Activated T-helper 17 cell treated with anti-CD3 and anti-CD28 coated beads, Interleukin-2, amount 50 U/mL, for 72 hours (primary cell): ENCODE data around the gene BCAS1. TPM values are rescaled to one million over a fixed set of nuclear protein-coding genes. Genes with fewer than 3 reads are reported as not detected.
A peak's percentile ranks its signal among the peaks of the same experiment; 100 is the strongest.

Source experiments
- ATAC-seq: fragments of 150-1000 bp; cut with Tn5 transposase; replicated peaks from 2 replicates; pipeline ENCODE4 v1.10.0; 2021; ENCODE audit warnings: mild to moderate bottlenecking, moderate library complexity
- H3K27ac Mint-ChIP-seq: one replicate; pipeline ENCODE4 v1.8.0; 2022; ENCODE audit warnings: mixed read lengths
- H3K27me3 Mint-ChIP-seq: one replicate; pipeline ENCODE4 v1.8.0; 2022; ENCODE audit warnings: mixed read lengths
- H3K36me3 Mint-ChIP-seq: one replicate; pipeline ENCODE4 v1.8.0; 2022; ENCODE audit warnings: low read depth, mild to moderate bottlenecking, mixed read lengths
- H3K4me1 Mint-ChIP-seq: one replicate; pipeline ENCODE4 v1.8.0; 2022; ENCODE audit warnings: mixed read lengths
- H3K4me3 Mint-ChIP-seq: one replicate; pipeline ENCODE4 v1.8.0; 2022; ENCODE audit warnings: mild to moderate bottlenecking, mixed read lengths
- H3K9me3 Mint-ChIP-seq: one replicate; pipeline ENCODE4 v1.8.0; 2022; ENCODE audit warnings: mixed read lengths
- total RNA-seq, 2 donors: library from RNA; stranded (reverse); gene quantifications; one replicate each; pipeline ENCODE4 v1.2.3, GENCODE V29; 2022

Gene BCAS1
- total RNA-seq, 2 donors from 2014 or later = 0.11 TPM; not detected in 1

- H3K9me3 Mint-ChIP-seq = no peaks in the 10 kb centered on the region
- no peaks in the 10 kb centered on the region for H3K36me3 Mint-ChIP-seq
- no peaks in the 10 kb centered on the region for H3K4me1 Mint-ChIP-seq
- no peak overlapping the region for H3K4me3 Mint-ChIP-seq
- no peak for ATAC-seq
- no peak overlapping the region for H3K27ac Mint-ChIP-seq
- H3K27me3 Mint-ChIP-seq = no peaks in the 10 kb centered on the region
Observed at GRCh38 chr20:54059691-54060364, 10.6 kb downstream of the BCAS1 start.

DNA sequence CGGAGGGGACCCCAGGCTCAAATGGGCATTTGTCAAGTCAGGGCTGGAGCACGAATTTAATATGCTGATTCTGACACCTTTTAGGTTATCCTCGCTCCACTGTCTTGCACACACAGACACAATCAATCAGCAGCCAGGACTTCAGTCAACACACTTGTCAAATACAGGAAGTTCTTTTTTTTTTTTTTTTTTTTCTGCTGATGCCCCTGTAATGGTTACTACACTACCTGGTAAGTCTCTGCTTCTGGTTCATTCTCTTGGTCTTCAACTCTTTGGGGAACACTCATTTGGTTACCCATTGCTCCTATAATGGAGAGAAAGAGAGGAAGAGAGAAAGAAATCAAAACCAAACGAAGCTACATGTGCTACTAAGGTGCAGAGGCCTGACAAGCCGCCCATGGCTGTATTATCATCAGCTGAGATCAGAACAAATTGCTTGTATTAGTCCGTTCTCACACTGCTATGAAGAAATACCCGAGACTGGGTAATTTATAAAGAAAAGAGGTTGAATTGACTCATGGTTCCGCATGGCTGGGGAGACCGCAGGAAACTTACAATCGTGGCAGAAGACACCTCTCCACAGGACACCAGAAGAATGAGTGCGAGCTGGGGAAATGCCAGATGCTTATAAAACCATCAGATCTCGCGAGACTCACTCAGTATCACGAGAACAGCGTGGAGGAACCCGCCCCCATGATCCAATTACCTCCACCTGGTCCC lies 11.8 kb downstream of the BCAS1 start:
- Mint-ChIP-seq H3K4me1 (no peaks in the 10 kb centered on the region), H3K4me3 (no peak overlapping the region), H3K27me3 (no peaks in the 10 kb centered on the region), H3K27ac (no peak overlapping the region), H3K36me3 (no peaks in the 10 kb centered on the region), H3K9me3 (no peaks in the 10 kb centered on the region)
- no peak for ATAC-seq

DNA sequence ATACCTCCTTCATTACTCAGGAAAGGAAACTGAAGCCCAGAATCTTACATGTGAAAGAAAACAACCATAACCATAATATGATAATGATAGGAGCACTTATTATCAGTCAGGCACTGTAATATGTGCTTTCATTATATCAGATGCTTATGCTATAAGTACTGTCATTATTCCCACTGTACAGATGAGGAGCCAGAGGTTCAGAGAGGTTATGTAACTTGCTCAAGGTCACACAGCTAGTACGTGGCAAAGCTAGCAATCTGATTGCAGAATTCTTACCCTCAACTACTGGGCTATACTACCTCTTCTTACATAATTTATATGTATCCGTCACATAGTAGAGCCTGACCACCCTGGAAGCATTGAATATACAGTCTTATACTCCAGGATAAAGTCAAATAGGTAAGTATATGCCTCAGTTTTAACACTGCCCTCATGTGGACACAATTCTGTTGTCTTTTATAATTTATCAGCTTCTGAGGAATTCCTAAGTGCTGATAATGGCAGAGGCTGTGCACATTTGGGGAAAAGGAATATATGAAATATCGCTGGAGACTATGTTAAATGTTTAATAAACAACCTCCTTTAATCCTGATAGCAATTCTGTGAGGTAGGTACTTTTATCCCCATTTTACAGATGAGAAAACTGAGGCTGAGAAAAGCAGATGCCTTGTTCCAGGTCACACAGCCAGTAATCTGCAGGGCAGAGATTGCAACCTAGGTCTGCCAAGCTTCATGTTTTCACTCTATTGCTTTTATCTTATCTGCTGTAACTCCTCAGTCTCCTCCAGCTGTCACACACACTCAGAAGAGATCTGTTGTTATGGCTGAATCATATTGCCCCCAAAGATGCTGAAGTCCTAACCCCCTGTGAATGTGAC lies 13.4 kb downstream of the BCAS1 start:
- no peaks in the 10 kb centered on the region for H3K27me3 Mint-ChIP-seq

GRCh38 chr20:54054516-54054915 lies 15.9 kb downstream of the BCAS1 start:
- Mint-ChIP-seq H3K27ac (no peak overlapping the region), H3K9me3 (no peaks in the 10 kb centered on the region), H3K4me1 (no peaks in the 10 kb centered on the region), H3K4me3 (no peak overlapping the region), H3K27me3 (peaks cover 6% of the 10 kb centered on the region), H3K36me3 (no peaks in the 10 kb centered on the region)
- ATAC-seq = no peak

More for the DNA sequence above, 13.4 kb downstream of the BCAS1 start:
- no peaks in the 10 kb centered on the region for H3K4me1 Mint-ChIP-seq
- H3K36me3 Mint-ChIP-seq = no peaks in the 10 kb centered on the region
- no peak for ATAC-seq
- no peak overlapping the region for H3K4me3 Mint-ChIP-seq
- H3K27ac Mint-ChIP-seq = no peak overlapping the region
- H3K9me3 Mint-ChIP-seq = no peaks in the 10 kb centered on the region

- H3K4me1 Mint-ChIP-seq = peaks cover 10% of the 10 kb centered on the region
- H3K27me3 Mint-ChIP-seq = peaks cover 6% of the 10 kb centered on the region
- no peaks in the 10 kb centered on the region for H3K36me3 Mint-ChIP-seq
- no peaks in the 10 kb centered on the region for H3K9me3 Mint-ChIP-seq
- H3K4me3 Mint-ChIP-seq = no peak overlapping the region
- no peak overlapping the region for H3K27ac Mint-ChIP-seq
- no peak for ATAC-seq
Observed at GRCh38 chr20:54051068-54051467, 19.3 kb downstream of the BCAS1 start.

- peaks cover 6% of the 10 kb centered on the region for H3K27me3 Mint-ChIP-seq
- no peaks in the 10 kb centered on the region for H3K36me3 Mint-ChIP-seq
- ATAC-seq = no peak
- H3K4me1 Mint-ChIP-seq = peaks cover 10% of the 10 kb centered on the region
- no peaks in the 10 kb centered on the region for H3K9me3 Mint-ChIP-seq
- H3K27ac Mint-ChIP-seq = no peak overlapping the region
- H3K4me3 Mint-ChIP-seq = no peak overlapping the region
Observed at GRCh38 chr20:54048891-54049545, 21.4 kb downstream of the BCAS1 start.

GRCh38 chr20:54048481-54048880 lies 21.9 kb downstream of the BCAS1 start:
- Mint-ChIP-seq H3K27me3 (peaks cover 6% of the 10 kb centered on the region), H3K9me3 (no peaks in the 10 kb centered on the region)
- no peak for ATAC-seq

GRCh38 chr20:54047720-54048119 lies 22.7 kb downstream of the BCAS1 start:
- Mint-ChIP-seq H3K27ac (no peak overlapping the region), H3K36me3 (no peaks in the 10 kb centered on the region), H3K4me1 (peaks cover 10% of the 10 kb centered on the region), H3K27me3 (peaks cover 6% of the 10 kb centered on the region), H3K9me3 (no peaks in the 10 kb centered on the region), H3K4me3 (no peak overlapping the region)
- no peak for ATAC-seq

More at GRCh38 chr20:54048481-54048880, 21.9 kb downstream of the BCAS1 start:
- no peak overlapping the region for H3K4me3 Mint-ChIP-seq
- H3K36me3 Mint-ChIP-seq = no peaks in the 10 kb centered on the region
- H3K27ac Mint-ChIP-seq = no peak overlapping the region
- peaks cover 10% of the 10 kb centered on the region for H3K4me1 Mint-ChIP-seq

DNA sequence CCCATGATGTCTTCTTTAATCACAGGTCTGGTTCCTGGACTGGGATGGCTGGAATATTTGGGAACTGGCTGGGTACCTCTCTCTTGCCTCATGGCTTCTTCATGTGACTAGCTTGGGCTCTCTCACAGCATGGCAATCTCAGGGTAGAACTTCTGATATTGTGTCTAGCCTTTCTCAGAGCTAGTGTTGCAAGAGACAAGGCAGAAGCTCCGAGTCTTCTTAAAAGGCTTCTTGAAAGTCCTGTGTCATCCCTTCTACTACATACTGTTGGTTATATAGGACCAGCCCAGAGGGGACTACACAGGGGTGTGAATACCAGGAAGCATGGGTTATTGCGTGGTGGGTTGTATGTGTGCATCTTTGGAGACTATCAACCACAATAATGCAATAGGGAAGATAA lies 23.3 kb downstream of the BCAS1 start:
- Mint-ChIP-seq H3K27ac (no peak overlapping the region), H3K27me3 (peaks cover 6% of the 10 kb centered on the region), H3K36me3 (no peaks in the 10 kb centered on the region), H3K4me1 (peaks cover 10% of the 10 kb centered on the region), H3K4me3 (no peak overlapping the region), H3K9me3 (no peaks in the 10 kb centered on the region)
- ATAC-seq = no peak

GRCh38 chr20:54044156-54044555 lies 26.2 kb downstream of the BCAS1 start:
- peak; percentile 85 for ATAC-seq
- peaks cover 15% of the 10 kb centered on the region for H3K27me3 Mint-ChIP-seq

DNA sequence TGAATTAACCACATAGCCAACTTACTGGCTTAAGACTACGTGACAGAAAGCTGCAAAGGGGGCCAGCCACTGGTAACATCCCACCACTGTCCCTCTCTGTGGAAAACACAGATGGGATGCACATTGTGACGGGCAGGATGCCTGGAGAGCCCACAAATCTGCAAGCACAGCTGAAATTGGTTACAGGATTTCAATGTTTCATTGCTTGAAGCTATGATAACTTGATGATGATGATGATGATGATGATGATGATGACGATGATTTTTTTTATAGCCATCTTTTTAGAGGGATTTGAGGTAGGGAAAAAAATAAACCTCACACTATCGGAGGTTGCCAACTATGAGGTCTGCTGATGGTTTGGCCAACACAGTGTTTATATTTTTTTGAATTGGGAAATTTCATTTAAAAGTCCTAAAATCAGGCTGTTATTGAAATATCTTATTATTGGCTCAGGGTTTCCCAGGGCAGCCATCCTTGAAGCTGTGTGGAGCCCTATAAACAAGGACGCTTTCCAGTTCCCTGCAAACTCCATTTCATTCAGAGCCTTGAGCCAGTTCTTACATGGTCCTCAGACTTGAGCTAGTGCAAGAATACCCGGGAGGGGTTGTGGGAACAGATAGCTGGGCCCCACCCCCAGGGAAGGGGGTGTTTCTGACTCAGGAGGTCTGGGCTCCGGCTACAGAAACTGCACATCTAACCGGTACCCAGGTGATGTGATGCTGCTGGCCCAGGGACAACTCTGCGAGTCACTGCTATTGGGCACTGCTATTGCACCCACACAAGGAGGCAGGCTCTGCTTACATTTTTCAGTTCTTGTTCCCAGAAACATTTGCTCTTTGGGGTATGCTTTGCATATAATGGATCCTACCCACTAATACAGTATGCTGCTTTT lies 27.1 kb downstream of the BCAS1 start:
- H3K36me3 Mint-ChIP-seq = no peaks in the 10 kb centered on the region
- H3K4me1 Mint-ChIP-seq = peaks cover 10% of the 10 kb centered on the region
- no peaks in the 10 kb centered on the region for H3K9me3 Mint-ChIP-seq
- ATAC-seq = peak; percentile 68
- peak overlapping the region; percentile 75 for H3K27ac Mint-ChIP-seq
- H3K27me3 Mint-ChIP-seq = peaks cover 15% of the 10 kb centered on the region
- H3K4me3 Mint-ChIP-seq = no peak overlapping the region

More at GRCh38 chr20:54044156-54044555, 26.2 kb downstream of the BCAS1 start:
- Mint-ChIP-seq H3K4me3 (no peak overlapping the region), H3K27ac (peak overlapping the region; percentile 75), H3K4me1 (peaks cover 10% of the 10 kb centered on the region), H3K9me3 (no peaks in the 10 kb centered on the region), H3K36me3 (no peaks in the 10 kb centered on the region)

DNA sequence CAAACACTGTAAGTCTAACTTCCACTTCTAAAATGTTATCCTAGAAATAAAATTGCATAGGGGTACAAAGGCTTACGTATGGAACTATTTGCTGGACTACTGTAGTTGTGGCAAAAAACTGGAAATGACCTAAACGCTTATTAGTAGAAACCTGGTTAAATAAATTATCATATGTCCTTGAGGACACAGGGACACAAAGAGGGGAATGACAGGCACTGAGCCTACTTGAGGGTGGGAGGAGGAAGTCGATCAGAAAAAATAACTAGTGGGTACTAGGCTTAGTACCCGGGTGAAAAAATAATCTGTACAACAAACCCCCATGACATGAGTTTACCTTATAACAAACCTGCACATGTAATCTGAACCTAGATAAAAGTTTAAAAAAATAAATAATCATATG lies 28.4 kb downstream of the BCAS1 start:
- Mint-ChIP-seq H3K4me1 (no peaks in the 10 kb centered on the region), H3K4me3 (no peak overlapping the region), H3K27ac (no peak overlapping the region), H3K36me3 (no peaks in the 10 kb centered on the region), H3K9me3 (no peaks in the 10 kb centered on the region), H3K27me3 (peaks cover 19% of the 10 kb centered on the region)
- no peak for ATAC-seq

DNA sequence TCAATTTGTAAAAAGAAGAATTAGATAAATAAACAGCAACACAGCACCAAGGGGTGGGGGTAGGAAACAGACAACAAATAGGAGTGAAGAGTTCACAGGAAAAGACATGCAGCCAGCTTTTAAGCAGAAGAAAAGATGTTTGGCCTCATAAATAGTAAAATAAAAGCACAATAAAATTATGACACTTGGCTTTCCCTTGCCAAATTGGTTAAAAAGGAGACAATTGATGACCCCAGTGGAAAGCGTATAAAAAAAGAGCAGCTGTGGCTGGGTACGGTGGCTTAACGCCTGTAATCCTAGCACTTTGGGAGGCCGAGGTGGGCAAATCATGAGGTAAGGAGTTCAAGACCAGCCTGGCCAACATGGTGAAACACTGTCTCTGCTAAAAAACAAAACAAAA lies 29.1 kb downstream of the BCAS1 start:
- H3K4me3 Mint-ChIP-seq = no peak overlapping the region
- H3K27ac Mint-ChIP-seq = no peak overlapping the region
- no peaks in the 10 kb centered on the region for H3K4me1 Mint-ChIP-seq
- peaks cover 19% of the 10 kb centered on the region for H3K27me3 Mint-ChIP-seq
- no peaks in the 10 kb centered on the region for H3K36me3 Mint-ChIP-seq
- no peak for ATAC-seq
- H3K9me3 Mint-ChIP-seq = no peaks in the 10 kb centered on the region
